ENCODE measurements around the gene SEMA3G.

SEMA3G gene

GRCh38 chr3:52479037-52479876 lies 34.4 kb upstream of the SEMA3G start:
- no peak for DNase-seq (ENCODE audit: low read depth in 2 of 2)

- no peak for DNase-seq (ENCODE audit: low read depth in 2 of 2)
These were observed 32.8 kb upstream of the SEMA3G start for GRCh38 chr3:52477796-52478095.

DNA sequence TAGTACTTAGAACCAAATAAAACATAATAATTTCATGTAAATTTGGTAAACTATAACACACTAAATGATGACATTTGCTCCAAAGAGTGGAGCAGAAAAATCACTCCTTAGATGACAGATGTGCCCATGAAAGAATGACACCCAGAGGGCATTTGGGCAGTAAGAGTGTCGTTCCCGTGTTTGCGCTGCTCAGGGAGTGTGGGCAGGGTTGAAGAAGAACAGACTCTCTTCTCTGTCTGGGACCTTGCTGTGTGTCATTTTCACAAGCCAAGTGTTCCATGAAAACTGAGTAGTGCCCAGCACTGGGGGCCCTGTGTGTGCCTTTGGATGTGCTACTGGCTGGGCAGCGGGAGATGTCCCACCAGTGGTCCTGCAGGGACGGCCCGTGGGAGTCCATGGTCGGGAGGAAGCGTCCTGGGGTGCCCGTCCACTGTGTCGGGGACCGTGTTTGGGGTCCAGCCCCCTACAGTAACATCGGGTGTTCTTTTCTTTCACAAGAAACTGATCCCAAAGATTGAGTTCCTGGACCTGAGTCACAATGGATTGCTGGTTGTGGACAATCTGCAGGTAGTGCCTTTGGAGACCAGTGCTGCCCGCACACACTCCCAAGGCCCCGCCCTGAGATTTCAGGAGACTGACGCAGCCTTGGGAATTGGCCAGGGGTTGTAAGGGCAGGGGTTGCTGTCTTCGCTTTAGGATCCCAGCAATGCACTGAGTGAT lies 32.3 kb upstream of the SEMA3G start:
- no peak for DNase-seq (ENCODE audit: low read depth in 2 of 2)

DNA sequence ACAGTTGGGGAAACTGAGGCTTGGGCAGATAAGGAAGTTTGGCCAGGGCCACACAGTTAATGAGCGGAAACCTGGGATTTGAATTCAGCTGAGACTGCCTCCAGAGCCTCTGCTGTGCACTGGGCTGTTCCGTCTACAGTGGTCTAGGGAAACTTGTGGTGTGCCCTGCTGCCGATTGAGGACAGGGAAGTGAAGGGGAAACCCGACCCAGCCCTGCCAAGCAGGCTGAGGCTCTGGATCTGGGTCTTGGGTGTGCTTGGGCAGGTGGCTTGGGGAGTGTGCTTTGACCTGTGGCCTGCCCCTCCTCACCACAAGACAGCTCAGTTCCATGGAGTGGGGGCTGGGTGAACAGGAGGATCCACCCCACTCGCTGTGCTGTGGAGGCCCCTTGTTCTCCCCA lies 28.1 kb upstream of the SEMA3G start:
- DNase-seq (ENCODE audit: low read depth in 2 of 2), result no peak

DNA sequence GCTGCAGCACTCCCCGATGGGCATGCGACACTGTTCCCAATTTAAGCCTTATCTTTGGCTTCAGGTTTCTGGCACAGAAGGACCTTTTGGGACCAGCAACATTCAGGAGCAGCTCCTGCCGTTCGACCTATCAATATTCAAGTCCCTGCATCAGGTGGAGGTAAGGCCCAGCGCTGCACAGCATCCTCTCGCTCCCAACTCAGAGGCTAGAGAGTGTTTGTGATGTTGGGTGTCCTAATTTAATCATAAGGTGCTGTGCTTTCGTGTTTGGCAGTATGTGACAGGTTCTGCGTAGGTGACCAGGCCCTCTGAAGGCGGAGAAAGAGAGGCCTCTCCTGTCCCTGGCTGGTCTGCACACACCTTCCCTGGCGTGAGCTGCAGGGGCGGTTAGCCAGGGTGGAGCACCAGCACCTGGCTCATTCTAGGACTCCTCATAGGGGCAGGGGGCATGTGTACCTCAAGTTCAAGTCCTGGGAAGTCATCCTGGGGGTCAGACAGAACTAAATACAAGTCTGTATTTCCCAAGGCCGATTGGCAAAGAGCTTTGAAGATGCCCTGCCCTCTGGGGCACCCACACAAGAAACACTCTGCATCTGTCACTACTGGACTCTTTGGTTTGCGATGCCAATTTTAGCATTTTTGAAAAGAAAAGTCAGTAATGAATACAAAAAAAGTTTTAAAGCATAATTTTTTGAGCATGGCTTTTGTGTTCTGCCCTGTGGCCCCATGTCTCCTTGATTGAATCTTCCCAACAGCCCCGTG lies 27.5 kb upstream of the SEMA3G start:
- DNase-seq (ENCODE audit: low read depth in 2 of 2), result no peak

GRCh38 chr3:52471371-52472238 lies 26.7 kb upstream of the SEMA3G start:
- no peak for DNase-seq (ENCODE audit: low read depth in 2 of 2)

DNA sequence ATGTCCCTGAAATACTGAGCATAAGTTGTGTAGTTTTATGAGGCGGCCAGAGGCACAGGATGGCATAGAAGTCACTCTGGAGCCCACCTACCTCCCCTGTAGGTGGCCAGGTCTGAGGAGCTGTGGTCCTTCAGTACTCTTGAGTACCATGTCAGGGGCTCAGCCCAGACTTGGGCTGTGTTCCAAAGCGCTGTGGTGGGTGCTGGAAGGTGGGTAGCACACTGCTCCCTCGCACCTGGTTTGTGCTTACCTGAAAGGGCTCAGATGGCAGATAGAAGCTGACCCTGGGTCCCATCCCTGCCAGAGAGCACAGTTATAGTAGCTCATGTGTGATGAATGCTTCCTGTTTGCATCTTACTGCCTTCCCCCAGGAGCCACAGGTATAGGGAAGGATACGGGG lies 26.0 kb upstream of the SEMA3G start:
- DNase-seq (ENCODE audit: low read depth in 2 of 2), result no peak

- DNase-seq (ENCODE audit: low read depth in 2 of 2), result no peak
These were observed 24.1 kb upstream of the SEMA3G start for GRCh38 chr3:52469001-52469400.

DNA sequence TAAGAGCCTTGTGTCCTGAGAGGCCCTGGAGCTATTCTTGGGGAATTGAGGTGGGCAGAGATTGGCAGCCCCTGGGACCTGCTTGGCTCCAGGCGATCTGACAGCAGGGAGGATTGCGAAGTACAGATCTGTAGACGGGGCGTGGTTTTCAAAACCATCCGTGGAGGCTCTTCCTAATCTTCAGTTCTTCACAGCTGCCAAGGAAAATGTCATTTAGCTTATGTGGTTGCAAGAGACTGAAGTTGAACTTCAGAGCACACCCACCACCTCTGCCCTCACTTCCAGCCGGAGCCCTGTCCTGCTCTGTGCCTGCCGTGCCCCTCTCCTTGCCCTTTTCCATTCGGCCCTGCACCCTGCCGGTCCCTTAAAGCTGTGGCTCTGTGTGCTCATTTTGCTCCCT lies 23.4 kb upstream of the SEMA3G start:
- no peak for DNase-seq (ENCODE audit: low read depth in 2 of 2)

GRCh38 chr3:52463416-52463815 lies 18.5 kb upstream of the SEMA3G start:
- no peak for DNase-seq (ENCODE audit: low read depth in 2 of 2)

- no peak for DNase-seq (ENCODE audit: low read depth in 2 of 2)
These were observed 17.0 kb upstream of the SEMA3G start for GRCh38 chr3:52461874-52462273.

DNA sequence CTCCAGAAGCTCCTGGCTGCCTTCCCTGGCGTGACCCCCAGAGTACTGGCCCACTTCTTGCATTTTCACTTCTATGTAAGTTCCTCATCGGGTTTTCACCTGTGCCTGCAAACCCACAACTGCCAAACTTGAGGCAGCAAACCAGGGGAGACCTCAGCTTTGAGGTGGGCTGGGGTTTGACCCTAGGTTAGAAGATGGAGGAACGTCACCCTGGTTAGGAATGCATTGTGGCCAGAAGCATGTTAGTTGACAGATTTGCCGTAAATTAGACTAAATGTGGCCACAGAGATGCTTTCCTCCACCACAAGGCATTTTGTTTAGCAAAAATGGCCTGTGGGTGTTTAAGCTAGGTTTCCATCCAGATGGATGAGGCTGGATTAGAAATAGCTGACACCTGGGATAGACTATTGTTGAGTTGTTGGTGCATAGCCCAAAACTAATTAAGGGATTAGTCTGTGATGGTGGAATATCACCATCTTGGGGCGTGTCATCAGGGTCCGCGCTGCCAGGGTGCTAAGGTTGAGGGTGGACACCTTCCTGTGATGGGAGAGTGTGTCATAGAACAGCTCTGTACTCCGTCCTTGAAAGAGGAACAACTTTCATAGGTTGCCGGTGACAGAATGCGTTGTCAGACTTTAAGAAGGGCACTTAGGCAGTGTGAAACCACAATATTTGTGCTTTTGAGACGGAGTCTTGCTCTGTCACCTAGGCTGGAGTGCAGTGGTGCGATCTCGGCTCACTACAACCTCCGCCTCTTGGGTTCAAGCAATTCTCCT lies 14.1 kb upstream of the SEMA3G start:
- DNase-seq (ENCODE audit: low read depth in 2 of 2), result no peak

DNA sequence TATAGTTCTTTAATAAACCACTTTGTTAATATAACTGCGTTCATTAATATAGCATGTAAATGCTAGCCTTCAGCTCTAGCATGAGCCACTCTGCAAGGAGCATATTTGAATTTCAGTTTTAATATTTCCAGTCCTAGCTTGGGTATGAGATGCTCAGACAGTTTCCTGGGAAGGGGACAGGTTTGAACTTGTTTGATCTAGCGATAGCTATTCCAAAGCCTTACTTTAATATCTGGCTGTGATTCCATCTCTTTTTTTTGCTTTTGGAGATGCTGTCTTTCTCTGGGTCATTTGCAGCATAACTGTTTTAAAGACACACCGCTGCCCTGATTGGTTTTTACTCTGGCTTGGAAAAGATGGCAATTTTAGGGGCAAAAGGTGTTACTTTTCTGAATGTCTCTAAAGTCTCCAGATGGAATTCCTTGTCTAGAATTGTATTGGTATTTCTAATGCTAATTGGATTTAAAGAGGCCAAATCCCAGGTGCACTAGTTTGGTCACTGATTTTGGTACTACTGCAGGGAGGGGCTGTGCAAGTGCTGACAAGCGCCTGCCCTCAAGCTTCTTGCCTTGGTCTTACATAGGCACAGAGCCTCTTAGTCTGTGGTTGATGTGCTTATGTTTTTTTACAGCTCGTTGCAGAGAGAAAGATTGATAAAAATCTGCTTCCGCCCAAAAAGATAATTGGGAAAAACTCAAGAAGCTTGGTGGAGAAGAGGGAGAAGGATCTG lies 13.3 kb upstream of the SEMA3G start:
- no peak for DNase-seq (ENCODE audit: low read depth in 2 of 2)

DNA sequence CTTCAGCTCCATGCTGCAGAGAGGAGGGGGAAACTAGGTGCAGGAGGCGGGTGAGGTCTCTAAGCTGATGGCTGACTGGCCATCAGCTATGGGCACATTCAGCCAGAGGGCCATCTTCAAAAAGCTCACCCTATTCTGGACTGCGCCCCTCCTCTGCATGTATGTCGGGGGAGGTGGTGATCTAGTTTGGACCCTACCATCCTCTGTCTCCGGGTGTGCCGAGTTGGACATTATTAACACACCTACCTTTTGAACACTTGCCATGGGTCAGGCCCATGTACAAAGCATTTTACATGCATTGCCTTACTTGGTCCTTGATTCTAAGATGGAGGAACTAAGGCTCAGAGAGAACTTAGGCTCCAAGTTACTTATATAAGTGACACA lies 11.9 kb upstream of the SEMA3G start:
- no peak for DNase-seq (ENCODE audit: low read depth in 2 of 2)

GRCh38 chr3:52456169-52456799 lies 11.4 kb upstream of the SEMA3G start:
- no peak for DNase-seq (ENCODE audit: low read depth in 2 of 2)

- DNase-seq (ENCODE audit: low read depth in 2 of 2), result peak; percentile 93 to 98
These were observed 10.6 kb upstream of the SEMA3G start, which contains the start of gene NISCH for GRCh38 chr3:52455283-52456168. NISCH (plus strand) TSS chr3:52455604; CDS start chr3:52455642, 38 bp downstream.

DNA sequence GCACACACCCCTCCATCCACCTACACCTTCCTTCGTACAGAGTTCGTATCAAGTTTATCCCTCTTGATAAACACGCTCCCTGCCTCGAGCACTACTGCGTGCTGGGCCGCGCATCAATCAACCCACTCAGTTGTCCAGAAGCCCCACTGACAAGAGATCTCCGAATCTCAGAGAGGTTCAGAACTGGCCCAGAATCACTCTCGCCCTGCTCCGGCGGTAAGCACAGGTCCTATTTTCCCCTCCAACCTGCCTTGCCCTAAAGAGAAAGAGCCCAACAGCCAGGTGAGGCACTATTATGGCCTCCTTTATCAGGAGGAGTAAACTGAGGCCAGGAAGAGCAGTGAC lies 10.0 kb upstream of the SEMA3G start:
- DNase-seq (ENCODE audit: low read depth in 2 of 2), result no peak

GRCh38 chr3:52454250-52454937 lies 9.5 kb upstream of the SEMA3G start:
- no peak for DNase-seq (ENCODE audit: low read depth in 2 of 2)

Measured in stimulated activated CD4-positive, alpha-beta T cell treated with anti-CD3 and anti-CD28 coated beads, Interleukin-1b, Interleukin-23, amount 100 ng/mL, for 1 hour (primary cell).